DMS53 treated with DMSO at 0.1 percent for 48 hours (cell line): Measurements from ENCODE around the gene KRTAP9-2.
"Not testable (repeated sequence)": the region's sequence is repeated elsewhere in the genome, so short reads cannot be mapped to it uniquely, and the experiment has no call there.

Experiments used
- DNase-seq: peaks from one replicate; lab custom pipeline; 2025; ENCODE audit not compliant: unreplicated experiment; lab: John Stamatoyannopoulos, UW

The KRTAP9-2 gene

DNA sequence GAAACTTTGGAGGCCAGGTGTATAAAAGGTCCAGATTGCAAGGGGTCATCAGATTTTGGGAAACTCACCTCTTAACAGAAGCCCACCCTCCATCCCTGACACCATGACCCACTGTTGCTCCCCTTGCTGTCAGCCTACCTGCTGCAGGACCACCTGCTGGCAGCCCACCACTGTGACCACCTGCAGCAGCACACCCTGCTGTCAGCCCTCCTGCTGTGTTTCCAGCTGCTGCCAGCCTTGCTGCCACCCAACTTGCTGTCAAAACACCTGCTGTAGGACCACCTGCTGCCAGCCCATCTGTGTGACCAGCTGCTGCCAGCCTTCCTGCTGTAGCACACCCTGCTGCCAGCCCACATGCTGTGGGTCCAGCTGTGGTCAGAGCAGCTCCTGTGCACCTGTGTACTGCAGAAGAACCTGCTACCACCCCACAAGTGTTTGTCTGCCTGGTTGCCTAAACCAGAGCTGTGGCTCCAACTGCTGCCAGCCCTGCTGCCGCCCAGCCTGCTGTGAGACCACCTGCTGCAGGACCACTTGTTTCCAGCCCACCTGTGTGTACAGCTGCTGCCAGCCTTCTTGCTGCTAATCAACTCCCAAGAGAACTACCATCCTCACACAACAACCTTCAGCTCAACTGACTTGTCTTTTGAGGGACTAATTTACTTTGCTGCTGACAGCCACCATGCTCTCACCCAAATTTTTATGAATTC, 6.1 kb downstream of the KRTAP9-2 start, which contains the start of gene KRTAP9-3:
KRTAP9-3 (plus strand) TSS at position 51 of the 707 bp plus-strand sequence; CDS start at position 104, 53 bp downstream.
- not testable (repeated sequence) for DNase-seq

DNA sequence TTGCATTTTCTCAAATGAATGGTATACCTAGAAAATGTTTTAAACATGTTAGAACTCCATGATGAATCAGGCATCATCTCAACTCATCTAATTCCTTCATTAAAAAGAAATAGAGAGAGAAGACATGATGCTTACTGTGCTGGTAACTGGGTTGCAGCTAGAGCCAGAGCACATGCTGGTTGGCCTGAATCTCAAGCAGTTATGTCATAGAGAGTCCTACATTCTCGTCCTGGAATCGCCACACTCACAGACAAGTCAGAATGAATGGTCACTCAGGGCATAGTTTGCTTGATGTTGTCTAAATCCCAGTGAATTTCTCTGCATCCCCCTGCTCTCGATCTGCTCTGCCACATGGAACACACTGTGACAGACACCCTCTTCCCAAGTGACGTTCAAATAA, 10.7 kb downstream of the KRTAP9-2 start:
- DNase-seq = not testable (repeated sequence)

DNA sequence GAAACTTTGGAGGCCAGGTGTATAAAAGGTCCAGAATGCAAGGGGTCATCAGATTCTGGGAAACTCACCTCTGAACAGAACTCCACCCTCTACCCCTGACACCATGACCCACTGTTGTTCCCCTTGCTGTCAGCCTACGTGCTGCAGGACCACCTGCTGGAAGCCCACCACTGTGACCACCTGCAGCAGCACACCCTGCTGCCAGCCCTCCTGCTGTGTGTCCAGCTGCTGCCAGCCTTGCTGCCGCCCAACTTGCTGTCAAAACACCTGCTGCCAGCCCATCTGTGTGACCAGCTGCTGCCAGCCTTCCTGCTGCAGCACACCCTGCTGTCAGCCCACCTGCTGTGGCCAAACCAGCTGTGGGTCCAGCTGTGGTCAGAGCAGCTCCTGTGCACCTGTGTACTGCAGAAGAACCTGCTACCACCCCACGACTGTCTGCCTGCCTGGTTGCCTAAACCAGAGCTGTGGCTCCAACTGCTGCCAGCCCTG, 11.5 kb downstream of the KRTAP9-2 start, which contains the start of gene KRTAP9-8:
KRTAP9-8 (plus strand) TSS at position 51 of the 489 bp plus-strand sequence; CDS start at position 104, 53 bp downstream.
- DNase-seq = not testable (repeated sequence)

DNA sequence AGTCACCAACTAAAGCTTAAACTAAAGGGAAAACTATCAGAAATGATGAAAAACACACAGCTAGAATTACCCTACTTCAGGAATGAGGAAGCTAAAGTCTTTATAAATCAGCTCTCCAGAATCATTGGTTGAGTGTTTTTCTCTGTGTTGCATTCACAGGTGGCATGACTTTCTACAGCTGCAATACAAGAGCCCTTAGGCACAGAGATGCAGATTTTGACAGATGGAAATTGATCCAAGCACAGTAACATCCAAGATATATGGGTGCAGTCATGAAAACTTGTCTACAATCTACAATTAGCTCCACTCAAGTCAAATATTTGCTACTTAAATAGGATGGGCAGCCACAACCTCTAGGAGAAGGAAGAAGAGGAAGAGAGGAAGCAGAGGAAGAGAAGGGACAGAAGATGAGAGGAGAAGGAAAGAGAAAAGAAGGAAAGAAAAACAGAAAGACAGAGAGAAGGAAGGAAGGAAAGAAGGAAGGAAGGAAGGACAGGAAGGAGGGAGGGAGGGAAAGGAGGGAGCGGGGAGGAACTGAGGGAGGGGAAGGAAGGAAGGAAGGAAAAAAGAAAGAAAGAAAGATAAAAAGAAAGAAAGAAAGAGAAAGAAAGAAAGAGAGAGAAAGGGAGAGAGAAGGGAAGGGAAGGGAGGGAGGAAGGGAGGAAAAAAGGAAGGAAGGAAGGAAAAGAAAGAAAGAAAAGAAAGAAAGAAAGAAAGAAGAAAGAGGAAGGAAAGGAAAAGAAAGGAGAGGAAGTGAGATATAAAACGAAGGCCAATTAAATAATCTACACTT, 20.7 kb downstream of the KRTAP9-2 start:
- not testable (repeated sequence) for DNase-seq

DNA sequence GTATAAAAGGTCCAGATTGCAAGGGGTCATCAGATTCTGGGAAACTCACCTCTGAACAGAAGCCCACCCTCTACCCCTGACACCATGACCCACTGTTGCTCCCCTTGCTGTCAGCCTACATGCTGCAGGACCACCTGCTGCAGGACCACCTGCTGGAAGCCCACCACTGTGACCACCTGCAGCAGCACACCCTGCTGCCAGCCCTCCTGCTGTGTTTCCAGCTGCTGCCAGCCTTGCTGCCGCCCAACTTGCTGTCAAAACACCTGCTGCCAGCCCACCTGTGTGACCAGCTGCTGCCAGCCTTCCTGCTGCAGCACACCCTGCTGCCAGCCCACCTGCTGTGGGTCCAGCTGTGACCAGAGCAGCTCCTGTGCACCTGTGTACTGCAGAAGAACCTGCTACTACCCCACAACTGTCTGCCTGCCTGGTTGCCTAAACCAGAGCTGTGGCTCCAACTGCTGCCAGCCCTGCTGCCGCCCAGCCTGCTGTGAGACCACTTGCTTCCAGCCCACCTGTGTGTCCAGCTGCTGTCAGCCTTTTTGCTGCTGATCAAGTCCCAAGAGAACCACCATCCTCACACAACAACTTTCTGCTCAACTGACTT, 23.3 kb downstream of the KRTAP9-2 start, which contains the start of gene KRTAP9-4:
KRTAP9-4 (plus strand) TSS at position 51 of the 604 bp plus-strand sequence; CDS start at position 85, 34 bp downstream.
- not testable (repeated sequence) for DNase-seq

DNA sequence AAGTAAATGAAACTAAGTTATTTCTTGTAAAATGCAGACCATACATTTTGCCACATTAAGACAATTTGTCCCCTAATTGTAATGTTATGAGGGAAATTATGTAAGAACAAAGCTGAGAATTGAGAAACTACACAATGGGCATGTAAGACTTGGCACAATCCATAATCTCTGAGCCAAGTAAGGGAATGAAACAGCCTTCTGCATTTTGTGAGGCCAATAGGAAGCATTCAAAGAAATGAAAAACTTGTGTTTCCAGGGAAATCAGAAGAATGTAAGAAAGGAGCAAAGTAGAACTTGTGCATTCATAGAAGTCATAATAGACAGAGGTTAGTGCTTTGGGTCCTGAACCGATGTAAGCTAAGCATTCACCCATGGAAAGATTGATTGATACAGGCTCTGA, 24.8 kb downstream of the KRTAP9-2 start:
- no peak for DNase-seq

DNA sequence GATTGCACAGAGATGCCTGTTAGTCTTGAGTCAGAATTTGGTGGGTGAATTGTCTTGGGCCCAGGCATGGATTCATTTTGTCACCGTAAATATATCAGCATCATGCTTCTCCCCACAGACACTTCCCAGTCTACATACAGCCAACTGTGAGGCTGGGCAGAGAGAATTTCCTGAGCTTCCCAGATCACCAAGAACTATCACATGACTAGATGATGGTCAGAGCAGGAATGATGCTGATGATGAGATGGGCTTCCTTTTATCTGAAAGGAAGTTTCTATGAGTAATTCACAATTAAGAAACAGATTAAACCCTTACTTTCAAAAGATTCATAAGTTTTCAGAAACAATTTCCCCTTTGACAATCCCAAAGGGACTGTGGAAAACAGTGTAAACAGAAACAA, 28.4 kb downstream of the KRTAP9-2 start:
- DNase-seq = no peak

DNA sequence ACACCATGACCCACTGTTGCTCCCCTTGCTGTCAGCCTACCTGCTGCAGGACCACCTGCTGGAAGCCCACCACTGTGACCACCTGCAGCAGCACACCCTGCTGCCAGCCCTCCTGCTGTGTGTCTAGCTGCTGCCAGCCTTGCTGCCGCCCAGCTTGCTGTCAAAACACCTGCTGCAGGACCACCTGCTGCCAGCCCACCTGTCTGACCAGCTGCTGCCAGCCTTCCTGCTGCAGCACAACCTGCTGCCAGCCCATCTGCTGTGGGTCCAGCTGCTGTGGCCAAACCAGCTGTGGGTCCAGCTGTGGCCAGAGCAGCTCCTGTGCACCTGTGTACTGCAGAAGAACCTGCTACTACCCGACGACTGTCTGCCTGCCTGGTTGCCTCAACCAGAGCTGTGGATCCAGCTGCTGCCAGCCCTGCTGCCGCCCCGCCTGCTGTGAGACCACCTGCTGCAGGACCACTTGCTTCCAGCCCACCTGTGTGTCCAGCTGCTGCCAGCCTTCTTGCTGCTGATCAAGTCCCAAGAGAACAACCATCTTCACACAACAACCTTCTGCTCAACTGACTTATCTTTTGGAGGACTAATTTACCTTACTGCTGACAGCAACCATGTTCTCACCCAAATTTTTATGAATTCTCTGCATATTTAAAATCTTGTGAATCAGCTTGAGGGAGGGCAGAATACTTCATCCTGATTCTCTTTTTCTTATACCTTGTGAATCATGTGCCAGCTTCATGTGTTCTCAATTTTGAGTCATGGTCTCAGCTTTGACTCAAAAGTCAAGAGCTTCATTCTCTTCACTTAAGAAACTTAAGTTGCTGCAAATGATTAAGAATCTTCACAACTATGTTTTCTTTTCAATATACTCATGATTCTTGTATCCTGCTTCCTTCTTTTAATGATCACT, 29.2 kb downstream of the KRTAP9-2 start, which contains the start of gene KRTAP9-9:
KRTAP9-9 (plus strand) TSS at position 4 of the 910 bp plus-strand sequence.
- not testable (repeated sequence) for DNase-seq

DNA sequence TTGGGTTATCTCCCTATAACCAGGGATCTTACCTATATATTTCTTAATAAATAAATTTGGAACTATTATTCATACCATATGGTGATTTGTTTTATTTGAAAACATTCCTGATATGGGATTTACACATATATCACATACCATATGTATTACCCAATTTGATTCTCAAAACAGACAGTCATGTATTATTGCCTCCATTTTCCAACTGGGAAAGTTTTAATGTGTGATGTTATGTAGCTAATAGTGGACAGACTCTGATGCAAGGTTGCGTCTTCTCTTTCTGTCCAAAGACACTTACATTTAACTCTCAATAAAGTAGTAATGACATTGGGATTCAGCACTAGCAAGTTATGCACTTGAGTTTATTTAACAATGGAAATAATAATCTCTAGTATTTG, 29.8 kb downstream of the KRTAP9-2 start:
- DNase-seq = no peak

DNA sequence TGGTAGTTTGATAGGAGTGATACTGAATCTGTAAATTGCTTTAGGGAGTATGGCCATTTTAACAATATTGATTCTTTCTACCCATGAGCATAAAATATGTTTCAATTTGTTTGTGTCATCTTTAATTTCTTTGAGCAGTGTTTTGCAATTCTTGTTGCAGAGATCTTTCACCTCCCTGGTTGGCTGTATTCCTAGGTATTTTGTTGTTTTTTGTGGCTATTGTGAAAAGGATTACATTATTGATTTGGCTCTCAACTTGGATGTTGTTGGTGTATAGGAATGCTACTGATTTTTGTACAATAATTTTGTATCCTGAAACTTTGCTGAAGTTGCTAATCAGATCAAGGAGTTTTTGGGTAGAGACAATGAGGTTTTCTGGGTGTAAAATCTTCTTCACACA, 32.0 kb downstream of the KRTAP9-2 start:
- DNase-seq = no peak

DNA sequence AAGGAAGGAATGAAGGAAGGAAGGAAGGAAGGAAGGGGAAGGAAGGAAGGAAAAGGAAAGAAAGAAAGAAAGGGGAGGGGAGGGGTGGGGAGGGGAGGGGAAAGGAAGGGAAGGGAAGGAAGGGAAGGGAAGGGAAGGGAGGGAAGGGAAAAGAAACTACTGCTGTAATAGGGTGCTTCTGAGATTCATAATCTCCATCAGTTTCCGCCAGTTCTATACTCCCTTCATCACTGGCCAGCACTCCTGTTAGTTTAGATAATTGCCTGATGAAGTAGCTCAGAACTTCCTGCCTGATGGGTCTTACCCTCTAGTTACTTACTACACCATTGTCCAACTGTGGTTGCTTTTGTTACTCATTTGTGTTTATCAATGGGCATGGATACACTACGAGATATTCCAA, 36.8 kb downstream of the KRTAP9-2 start:
- no peak for DNase-seq

DNA sequence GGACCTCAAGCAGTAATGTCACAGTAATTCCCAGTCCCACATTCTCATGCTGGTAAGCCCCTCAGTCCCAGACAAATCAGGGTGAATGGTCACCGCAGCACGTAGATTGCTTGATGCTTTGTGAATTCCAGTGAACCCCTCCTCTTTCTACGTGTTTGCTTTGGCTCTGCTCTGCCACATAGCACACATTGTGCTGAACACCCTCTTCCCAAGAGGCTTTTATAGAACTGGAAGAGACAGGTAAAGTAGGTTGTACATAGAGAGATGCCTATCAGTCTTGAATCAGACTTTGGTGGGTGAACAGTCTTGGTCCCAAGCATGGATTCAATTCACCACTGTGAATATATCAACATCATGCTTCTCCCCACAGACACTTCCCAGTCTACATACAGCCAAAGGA, 38.2 kb downstream of the KRTAP9-2 start:
- DNase-seq = no peak

DNA sequence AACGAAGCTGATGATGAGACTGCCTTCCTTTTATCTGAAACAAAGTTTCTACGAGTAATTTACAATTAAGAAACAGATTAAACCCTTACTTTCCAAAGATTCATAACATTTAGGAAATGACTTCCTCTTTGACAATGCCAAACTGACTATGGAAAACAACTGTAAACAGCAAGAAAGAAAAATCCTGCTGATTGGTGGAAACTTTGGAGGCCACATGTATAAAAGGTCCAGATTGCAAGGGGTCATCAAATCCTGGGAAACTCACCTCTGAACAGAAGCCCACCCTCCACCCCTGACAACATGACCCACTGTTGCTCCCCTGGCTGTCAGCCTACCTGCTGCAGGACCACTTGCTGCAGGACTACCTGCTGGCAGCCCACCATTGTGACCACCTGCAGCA, 38.6 kb downstream of the KRTAP9-2 start, which contains the start of gene KRTAP9-6:
KRTAP9-6 (plus strand) TSS at position 301 of the 400 bp plus-strand sequence; CDS start at position 301, 0 bp downstream.
- DNase-seq = no peak

DNA sequence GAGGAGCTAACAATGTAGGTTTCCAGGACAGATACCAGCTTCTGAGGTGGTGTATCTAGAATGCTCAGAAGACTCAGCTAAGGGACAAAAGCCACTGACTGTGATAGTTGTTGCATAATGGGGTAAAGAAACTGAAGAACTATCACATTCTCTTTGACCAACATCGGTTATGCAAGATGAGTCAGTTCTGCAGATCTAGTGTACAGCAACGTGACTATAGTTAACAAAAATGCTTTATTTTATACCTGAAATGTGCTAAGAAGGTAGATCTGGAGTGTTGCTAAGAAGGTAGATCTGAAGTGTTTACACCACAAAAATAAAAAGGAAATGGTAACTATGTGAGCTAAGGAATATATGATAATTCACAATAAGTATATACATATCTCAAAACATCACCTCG, 41.3 kb downstream of the KRTAP9-2 start:
- DNase-seq = no peak

DNA sequence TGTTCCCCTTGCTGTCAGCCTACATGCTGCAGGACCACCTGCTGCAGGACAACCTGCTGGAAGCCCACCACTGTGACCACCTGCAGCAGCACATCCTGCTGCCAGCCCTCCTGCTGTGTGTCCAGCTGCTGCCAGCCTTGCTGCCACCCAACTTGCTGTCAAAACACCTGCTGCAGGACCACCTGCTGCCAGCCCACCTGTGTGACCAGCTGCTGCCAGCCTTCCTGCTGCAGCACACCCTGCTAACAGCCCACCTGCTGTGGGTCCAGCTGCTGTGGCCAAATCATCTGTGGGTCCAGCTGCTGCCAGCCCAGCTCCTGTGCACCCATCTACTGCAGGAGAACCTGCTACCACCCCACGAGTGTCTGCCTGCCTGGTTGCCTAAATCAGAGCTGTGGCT, 44.9 kb downstream of the KRTAP9-2 start:
- not testable (repeated sequence) for DNase-seq

DNA sequence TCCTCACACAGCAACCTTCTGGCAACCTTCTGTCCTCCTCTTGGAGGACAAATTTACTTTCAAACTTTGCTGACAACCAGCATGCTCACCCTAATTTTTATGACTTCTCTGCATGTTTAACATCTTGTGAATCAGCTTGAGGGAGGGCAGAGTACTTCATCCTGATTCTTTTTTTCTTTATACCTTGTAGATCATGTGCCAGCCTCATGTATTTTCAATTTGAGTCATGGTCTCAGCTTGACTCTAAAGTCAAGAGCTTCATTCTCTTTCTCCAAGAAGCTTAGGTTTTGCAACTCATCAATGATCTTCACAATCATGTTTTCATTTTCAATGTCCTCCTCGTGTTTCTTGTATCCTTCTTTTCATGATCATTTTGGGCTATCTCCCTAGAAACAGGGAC, 45.4 kb downstream of the KRTAP9-2 start:
- DNase-seq = no peak

DNA sequence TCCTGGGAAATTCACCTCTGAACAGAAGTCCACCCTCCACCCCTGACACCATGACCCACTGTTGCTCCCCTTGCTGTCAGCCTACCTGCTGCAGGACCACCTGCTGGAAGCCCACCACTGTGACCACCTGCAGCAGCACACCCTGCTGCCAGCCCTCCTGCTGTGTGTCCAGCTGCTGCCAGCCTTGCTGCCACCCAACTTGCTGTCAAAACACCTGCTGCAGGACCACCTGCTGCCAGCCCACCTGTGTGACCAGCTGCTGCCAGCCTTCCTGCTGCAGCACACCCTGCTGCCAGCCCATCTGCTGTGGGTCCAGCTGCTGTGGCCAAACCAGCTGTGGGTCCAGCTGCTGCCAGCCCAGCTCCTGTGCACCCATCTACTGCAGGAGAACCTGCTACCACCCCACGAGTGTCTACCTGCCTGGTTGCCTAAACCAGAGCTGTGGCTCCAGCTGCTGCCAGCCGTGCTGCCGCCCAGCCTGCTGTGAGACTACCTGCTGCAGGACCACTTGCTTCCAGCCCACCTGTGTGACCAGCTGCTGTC, 49.3 kb downstream of the KRTAP9-2 start, which contains the start of gene KRTAP9-7:
KRTAP9-7 (plus strand) TSS at position 51 of the 543 bp plus-strand sequence; CDS start at position 51, 0 bp downstream.
- not testable (repeated sequence) for DNase-seq
